GM19438 (cell line): ENCODE data around the gene ZMYND19.
"Not testable (repeated sequence)": the region's sequence is repeated elsewhere in the genome, so short reads cannot be mapped to it uniquely, and the experiment has no call there.

Source experiments
- ATAC-seq: cut with Tn5 transposase; IDR thresholded peaks from one replicate; pipeline ENCODE4 v1.9.1; 2021; ENCODE audit warnings: low read depth; ENCODE audit not compliant: unreplicated experiment

Gene ZMYND19

DNA sequence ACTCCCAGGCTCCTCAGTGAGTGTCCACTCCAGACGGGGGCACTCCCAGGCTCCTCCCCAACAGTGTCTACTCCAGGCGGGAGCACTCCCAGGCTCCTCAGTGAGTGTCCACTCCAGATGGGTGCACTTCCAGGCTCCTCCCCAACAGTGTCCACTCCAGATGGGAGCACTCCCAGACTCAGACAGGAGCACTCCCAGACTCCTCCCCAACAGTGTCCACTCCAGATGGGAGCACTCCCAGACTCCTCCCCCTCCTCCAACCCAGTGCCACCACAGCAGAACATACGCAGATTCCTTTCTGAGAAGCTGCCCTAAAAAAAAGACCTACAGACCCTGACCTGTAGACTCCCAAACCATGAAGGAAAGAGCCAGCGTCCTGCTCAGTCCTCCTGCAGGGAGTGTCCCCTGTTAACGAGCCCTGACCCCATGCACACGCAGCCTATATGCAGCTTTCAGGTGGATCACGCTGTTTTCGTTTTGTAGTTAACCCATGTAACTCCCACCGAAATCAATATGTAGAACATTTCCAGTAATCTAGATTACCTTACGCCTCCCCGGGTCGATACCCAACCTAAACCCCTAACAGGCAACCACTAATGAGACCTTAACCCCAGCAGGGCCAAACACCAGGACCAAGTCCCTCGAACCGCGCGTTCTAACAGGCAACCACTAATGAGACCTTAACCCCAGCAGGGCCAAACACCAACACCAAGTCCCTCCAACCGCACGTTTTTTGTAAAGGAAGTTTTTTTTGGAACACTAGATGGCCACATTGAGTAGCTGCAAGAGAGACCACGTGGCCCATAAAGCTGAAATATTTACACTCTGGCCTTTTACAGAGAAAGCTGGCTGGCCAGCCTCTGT, 55.8 kb downstream of the ZMYND19 start:
- no peak for ATAC-seq

DNA sequence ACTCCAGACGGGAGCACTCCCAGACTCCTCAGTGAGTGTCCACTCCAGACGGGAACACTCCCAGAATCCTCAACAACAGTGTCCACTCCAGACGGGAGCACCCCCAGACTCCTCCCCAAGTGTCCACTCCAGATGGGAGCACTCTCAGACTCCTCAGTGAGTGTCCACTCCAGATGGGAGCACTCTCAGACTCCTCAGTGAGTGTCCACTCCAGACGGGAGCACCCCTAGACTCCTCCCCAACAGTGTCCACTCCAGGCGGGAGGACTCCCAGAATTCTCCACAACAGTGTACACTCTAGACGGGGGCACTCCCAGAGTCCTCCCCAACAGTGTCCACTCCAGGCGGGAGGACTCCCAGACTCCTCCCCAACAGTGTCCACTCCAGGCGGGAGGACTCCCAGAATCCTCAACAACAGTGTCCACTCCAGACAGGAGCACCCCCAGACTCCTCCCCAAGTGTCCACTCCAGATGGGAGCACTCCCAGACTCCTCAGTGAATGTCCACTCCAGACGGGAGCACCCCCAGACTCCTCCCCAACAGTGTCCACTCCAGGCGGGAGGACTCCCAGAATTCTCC, 57.3 kb downstream of the ZMYND19 start:
- ATAC-seq = not testable (repeated sequence)
